HG03045 (cell line): ENCODE data around the gene FILIP1L.

ENCODE experiments used
- ATAC-seq: cut with Tn5 transposase; IDR thresholded peaks from one replicate; pipeline ENCODE4 v1.9.1; 2021; ENCODE audit warnings: mild to moderate bottlenecking, moderate library complexity; ENCODE audit not compliant: unreplicated experiment

The FILIP1L gene

GRCh38 chr3:99873269-99874102 lies 240.8 kb downstream of the FILIP1L start:
- ATAC-seq: no peak

- ATAC-seq: peak; percentile 55
These were observed 241.4 kb downstream of the FILIP1L start for GRCh38 chr3:99872923-99873254.

- no peak for ATAC-seq
These were observed 242.9 kb downstream of the FILIP1L start for GRCh38 chr3:99871231-99872045.

- no peak for ATAC-seq
These were observed 243.6 kb downstream of the FILIP1L start for GRCh38 chr3:99870712-99871111.

GRCh38 chr3:99869621-99870020 lies 244.7 kb downstream of the FILIP1L start:
- no peak for ATAC-seq

GRCh38 chr3:99868311-99868646 lies 246.0 kb downstream of the FILIP1L start:
- no peak for ATAC-seq

- no peak for ATAC-seq
These were observed 246.5 kb downstream of the FILIP1L start for GRCh38 chr3:99867594-99868310.

GRCh38 chr3:99866261-99866761 lies 248.0 kb downstream of the FILIP1L start:
- ATAC-seq: no peak

- no peak for ATAC-seq
These were observed 249.0 kb downstream of the FILIP1L start for GRCh38 chr3:99865321-99865720.

- no peak for ATAC-seq
These were observed 250.0 kb downstream of the FILIP1L start for GRCh38 chr3:99864289-99864688.

- ATAC-seq: peak; percentile 48
These were observed 250.7 kb downstream of the FILIP1L start for GRCh38 chr3:99863588-99863987.

GRCh38 chr3:99863002-99863401 lies 251.3 kb downstream of the FILIP1L start:
- no peak for ATAC-seq

GRCh38 chr3:99862208-99862607 lies 252.1 kb downstream of the FILIP1L start:
- ATAC-seq: no peak

GRCh38 chr3:99861216-99861615 lies 253.1 kb downstream of the FILIP1L start:
- ATAC-seq: no peak

- no peak for ATAC-seq
These were observed 254.5 kb downstream of the FILIP1L start for GRCh38 chr3:99859825-99860224.

- no peak for ATAC-seq
These were observed 255.8 kb downstream of the FILIP1L start for GRCh38 chr3:99858469-99858868.

- no peak for ATAC-seq
These were observed 257.0 kb downstream of the FILIP1L start for GRCh38 chr3:99857278-99857677.

GRCh38 chr3:99856437-99857220 lies 257.7 kb downstream of the FILIP1L start:
- ATAC-seq: no peak

GRCh38 chr3:99855900-99856299 lies 258.4 kb downstream of the FILIP1L start:
- ATAC-seq: no peak

GRCh38 chr3:99854756-99855298 lies 259.5 kb downstream of the FILIP1L start:
- ATAC-seq: no peak
